CD4-positive, alpha-beta T cell treated with Interferon gamma for 1 hour (primary cell): ENCODE measurements around the gene GNG3.
"Not testable (repeated sequence)": the region's sequence is repeated elsewhere in the genome, so short reads cannot be mapped to it uniquely, and the experiment has no call there.

Source experiments
- DNase-seq: peaks from one replicate; pipeline ENCODE4 v3.0.0-alpha.2; 2020

The GNG3 gene

DNA sequence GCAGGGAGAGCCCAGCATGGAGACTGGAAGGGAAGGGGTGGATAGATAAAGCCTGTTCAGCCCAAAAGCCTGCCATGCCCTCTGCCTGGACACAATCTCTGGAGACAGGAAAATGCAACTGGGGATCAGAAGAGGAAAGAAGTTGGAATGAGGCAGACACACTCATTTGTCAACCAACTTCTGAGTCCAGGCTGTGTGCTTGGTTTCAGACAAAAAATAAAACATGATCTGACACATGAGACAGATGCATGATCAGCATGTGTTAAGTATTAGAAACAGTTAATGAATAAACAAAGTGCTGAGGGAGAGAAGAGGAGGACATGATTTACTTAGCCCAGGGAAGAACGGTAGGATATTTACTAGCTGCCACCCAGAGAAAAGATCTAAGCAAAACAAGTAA is 19.0 kb upstream of the GNG3 start:
- no peak for DNase-seq

- DNase-seq = no peak
Measured at GRCh38 chr11:62689421-62690183, 17.9 kb upstream of the GNG3 start, which contains the start of gene LRRN4CL. TSS of gene LRRN4CL (minus strand) at chr11:62689530. CDS start at chr11:62688508, 1,022 bp downstream.

- DNase-seq = not testable (repeated sequence)
Measured at GRCh38 chr11:62693624-62694023, 13.9 kb upstream of the GNG3 start.

DNA sequence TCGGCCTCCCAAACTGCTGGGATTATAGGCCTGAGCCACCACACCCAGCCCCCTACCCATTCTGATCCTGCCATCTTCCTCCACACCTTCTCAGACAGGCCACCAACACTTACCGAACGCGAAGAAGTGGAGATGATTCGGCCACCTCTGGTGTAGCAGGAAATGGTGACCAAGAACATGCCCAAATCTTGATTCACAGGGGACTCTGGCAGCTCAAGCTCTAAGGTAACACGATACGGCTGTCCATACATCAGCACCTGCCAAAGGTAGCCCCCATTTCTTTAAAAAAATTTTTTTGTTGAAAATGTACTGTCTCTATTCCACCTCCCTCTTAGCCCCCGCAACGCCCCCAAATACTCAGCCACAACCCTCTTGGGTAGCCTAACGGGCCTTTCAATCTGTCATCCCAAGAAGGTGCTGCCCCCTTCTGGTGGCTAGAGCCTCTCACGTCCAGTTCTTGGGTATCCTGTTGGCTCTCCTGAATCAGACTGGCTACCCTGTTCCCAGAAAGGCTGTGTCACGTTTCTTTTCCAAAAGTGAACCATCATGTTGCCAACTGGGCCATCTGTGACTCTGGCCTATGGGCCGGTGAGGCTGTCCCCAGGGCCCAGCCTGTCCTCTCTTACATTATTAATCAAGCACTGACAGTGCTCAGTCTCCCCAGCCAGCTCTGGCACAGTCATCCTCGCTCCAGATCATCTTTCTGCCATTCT is 12.9 kb upstream of the GNG3 start:
- DNase-seq = peak; percentile 74

DNA sequence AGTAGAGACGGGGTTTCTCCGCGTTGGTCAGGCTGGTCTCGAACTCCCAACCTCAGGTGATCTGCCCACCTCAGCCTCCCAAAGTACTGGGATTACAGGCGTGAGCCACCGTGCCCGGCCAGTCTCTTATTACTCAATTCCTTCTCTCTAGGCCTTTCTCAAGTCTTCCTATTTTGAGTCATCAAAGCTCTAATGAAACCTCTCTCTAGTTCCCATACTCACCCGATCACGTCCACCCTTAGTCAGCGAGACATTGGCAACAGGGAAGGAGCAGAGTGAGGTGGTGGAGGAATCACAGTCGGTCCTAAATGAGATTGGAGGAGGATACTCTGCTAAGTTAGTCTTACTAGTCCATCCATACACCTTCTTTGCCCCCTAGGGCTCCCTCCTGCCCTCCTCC is 5.2 kb upstream of the GNG3 start:
- DNase-seq = peak; percentile 22

DNA sequence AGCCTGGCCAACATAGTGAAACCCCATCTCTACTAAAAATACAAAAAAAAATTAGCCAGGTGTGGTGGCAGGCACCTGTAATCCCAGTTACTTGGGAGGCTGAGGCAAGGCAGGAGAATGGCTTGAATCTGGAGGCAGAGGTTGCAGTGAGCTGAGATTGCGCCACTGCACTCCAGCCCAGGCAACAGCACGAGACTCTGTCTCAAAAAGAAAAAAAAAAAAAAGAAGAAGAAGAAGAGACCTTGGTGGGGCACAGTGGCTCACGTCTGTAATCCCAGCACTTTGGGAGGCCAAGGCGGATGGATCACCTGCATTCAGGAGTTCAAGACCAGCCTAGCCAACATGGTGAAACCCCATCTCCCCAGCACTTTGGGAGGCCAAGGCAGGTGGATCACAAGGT is 3.6 kb upstream of the GNG3 start:
- DNase-seq = not testable (repeated sequence)

GRCh38 chr11:62705413-62705812 is 2.1 kb upstream of the GNG3 start:
- DNase-seq = no peak

- DNase-seq = peak; percentile 93
Measured at GRCh38 chr11:62705880-62706849, 1.3 kb upstream of the GNG3 start.

- DNase-seq = no peak
Measured at GRCh38 chr11:62706850-62707247, 627 bp upstream of the GNG3 start.

GRCh38 chr11:62708392-62708791 is 916 bp downstream of the GNG3 start:
- DNase-seq = no peak

GRCh38 chr11:62708793-62709192 is 1.3 kb downstream of the GNG3 start:
- peak; percentile 35 for DNase-seq

DNA sequence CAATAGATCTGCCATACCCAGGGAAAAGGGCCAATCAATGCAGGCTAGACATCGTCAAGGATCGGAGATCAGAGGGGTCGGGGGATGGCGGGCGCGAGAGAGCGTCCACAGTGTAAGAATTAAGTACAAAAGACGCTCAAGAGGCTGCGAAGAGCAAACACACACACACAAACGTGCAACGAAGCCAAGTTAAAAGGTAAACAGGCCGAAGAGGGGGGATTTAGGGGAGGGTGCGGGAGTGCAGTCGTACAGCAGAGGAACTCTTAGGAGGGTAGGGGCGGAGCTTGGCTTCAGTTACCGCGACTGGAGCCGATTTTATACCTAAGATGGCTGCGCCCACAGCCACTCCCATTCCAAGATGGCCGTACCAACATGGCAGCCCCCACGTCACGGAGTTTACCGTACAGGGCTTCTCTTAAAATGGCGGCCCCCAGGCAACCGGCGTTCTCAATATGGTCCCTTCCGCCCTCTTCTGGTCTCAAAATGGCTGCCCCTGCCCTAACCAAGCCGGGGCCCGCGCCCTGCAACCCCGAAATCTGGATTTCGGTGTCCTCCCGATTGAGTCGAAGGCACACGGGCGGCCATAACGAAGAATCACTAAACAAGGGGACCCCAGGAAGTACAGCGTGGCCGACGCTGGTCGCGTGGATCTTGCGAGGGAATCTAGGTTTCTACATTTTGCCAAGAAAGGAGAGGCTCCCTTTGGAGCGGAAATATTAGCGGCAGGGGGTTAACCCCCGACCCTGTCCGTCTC is 1.9 kb downstream of the GNG3 start:
- DNase-seq = peak; percentile 98

GRCh38 chr11:62710001-62710345 is 2.5 kb downstream of the GNG3 start:
- DNase-seq = no peak

- DNase-seq = no peak
Measured at GRCh38 chr11:62712276-62712812, 4.9 kb downstream of the GNG3 start.

DNA sequence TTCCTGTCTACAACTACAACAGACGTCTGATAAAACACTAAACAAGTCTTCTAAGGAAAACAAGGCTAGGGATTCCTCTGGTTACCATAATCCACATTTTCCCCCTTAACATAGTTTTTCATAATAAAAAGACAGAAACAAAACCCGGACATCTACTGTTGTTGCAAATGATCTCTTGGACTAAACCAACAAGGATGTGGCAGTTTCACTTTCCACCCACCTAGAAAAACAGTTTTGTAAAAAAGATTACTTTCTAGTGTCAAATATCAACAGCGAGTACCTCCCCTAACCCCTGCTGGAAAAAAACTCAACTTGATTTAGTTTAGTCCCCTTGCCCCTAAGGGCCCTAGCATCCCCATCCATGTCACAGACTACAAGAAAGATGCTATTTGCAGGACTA is 5.4 kb downstream of the GNG3 start:
- no peak for DNase-seq

- no peak for DNase-seq
Measured at GRCh38 chr11:62713343-62713742, 5.9 kb downstream of the GNG3 start.

- no peak for DNase-seq
Measured at GRCh38 chr11:62715150-62716130, 8.0 kb downstream of the GNG3 start.

DNA sequence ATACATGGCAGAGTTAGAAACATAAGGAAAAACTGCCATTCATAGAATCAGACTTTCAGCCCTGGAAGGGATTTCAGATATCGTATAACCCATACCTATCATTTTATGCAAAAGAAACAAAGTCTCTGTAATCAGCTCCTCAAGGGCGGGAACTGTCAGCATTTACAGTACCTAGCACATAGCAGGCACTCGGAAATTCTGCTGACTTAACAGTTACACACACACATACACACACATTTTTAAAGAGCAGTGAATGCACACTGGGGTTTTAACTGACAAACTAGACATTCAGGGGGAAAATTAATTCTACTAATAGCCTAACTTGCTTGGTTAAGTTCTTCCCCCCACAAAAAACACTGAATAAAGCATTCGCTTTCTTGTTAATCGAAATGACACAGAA is 8.7 kb downstream of the GNG3 start:
- no peak for DNase-seq

DNA sequence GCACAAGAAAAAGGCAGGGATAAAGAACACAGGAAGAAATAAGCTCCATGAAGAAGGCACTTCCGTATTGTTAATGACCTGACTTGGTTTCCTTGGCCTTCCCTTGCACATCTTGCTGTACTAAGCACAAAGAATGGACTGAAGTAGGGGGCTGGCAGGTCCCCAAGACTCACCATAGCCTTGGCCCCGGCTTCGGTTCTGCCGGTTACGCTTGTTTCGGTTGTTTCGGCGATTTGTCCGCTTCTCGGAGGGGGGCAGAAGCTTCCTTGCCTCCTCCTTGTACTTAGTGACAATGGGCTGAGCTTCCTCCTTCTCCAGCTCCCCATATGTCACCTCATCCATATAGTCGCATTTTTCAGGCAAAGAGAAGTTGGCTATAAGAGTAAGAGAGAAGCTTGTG is 9.3 kb downstream of the GNG3 start:
- no peak for DNase-seq

DNA sequence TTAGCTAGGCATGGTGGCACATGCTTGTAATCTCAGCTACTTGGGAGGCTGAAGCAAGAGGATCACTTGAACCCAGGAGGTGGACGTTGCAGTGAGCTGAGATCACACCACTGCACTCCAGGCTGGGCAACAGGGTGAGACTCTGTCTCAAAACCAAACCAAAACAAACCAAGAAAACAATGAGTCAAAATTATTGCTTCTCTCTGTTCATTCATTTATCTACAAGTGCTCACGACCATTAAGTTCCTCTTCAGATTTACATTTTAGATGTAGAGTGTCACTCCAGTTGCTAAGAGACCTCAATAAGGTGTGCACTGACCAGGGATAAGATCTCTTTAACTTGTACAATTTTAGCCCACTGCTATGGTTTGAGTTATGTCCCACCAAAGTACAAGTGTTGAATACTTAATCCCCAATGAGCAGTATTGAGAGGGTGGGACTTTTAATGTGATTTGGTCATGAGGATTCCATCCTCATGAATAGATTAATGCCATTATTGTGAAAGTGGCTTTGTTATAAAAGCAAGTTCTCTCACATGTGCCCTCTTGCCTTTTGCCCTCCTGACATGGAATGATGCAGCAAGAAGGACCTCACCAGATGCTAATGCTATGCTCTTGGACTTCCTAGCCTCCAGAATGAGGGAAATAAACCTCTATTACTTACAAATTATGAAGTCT is 12.0 kb downstream of the GNG3 start:
- no peak for DNase-seq
